HEK293 (cell line): ENCODE data around the gene UBR4.

ENCODE experiments used
- CTCF ChIA-PET: fragments of 350-600 bp; formaldehyde crosslinking; extraction: SDS; loops from one replicate; lab custom pipeline; 2021; ENCODE audit warnings: antibody characterized with exemption; lab: Yijun Ruan, JAX
- POLR2A ChIA-PET: fragments of 300-600 bp; formaldehyde crosslinking; extraction: SDS; loops from one replicate; lab custom pipeline; 2020; ENCODE audit warnings: antibody characterized with exemption, inconsistent platforms; lab: Yijun Ruan, JAX
- H3K27ac ChIP-seq: fragments of 200-500 bp; sonication (Bioruptor generic); 2 replicates; pipeline ENCODE4 v1.5.1; 2014; ENCODE audit warnings: low read depth, low read length, control low read depth, inconsistent platforms; ENCODE audit errors: extremely low read depth
- H3K36me3 ChIP-seq, 2 experiments: fragments of 200-500 bp in 1 of 2; sonication (Bioruptor generic) in 1 of 2; 1 replicate in 1 of 2; 2 replicates in 1 of 2; pipeline ENCODE4 v1.5.1; 2014 to 2017; ENCODE audit warnings: inconsistent platforms in 2 of 2, low read length in 2 of 2; ENCODE audit not compliant: control insufficient read depth in 2 of 2, insufficient read depth in 1 of 2
- H3K4me1 ChIP-seq: fragments of 200-500 bp; sonication (Bioruptor generic); 2 replicates; pipeline ENCODE4 v1.5.1; 2014; ENCODE audit warnings: mild to moderate bottlenecking, low read length, inconsistent platforms; ENCODE audit not compliant: control insufficient read depth, insufficient read depth
- H3K4me3 ChIP-seq: 2 replicates; pipeline ENCODE4 v1.5.1; 2011; ENCODE audit warnings: low read depth, mild to moderate bottlenecking, control low read depth, low read length, moderate library complexity
- H3K9me3 ChIP-seq: fragments of 200-500 bp; sonication (Bioruptor generic); 2 replicates; pipeline ENCODE4 v1.5.1; 2014; ENCODE audit warnings: low read depth, low read length, inconsistent platforms; ENCODE audit not compliant: control insufficient read depth, insufficient read depth
- GLIS1 ChIP-seq: fragments of 450-650 bp; formaldehyde crosslinking; IDR thresholded peaks from 2 replicates; pipeline ENCODE4 v1.5.1; 2016; ENCODE audit warnings: missing biosample characterization, missing genetic modification characterization
- GLIS2 ChIP-seq: fragments of 450-650 bp; formaldehyde crosslinking; IDR thresholded peaks from 2 replicates; pipeline ENCODE4 v1.5.1; 2016; ENCODE audit warnings: missing biosample characterization, missing genetic modification characterization
- HOXC10 ChIP-seq: sonication (generic); formaldehyde crosslinking; IDR thresholded peaks from 2 replicates; pipeline ENCODE4 v1.8.1; 2023; ENCODE audit warnings: mild to moderate bottlenecking, missing genetic modification reagents
- KLF10 ChIP-seq: fragments of 450-650 bp; IDR thresholded peaks from 2 replicates; pipeline ENCODE4 v1.5.1; 2018; ENCODE audit warnings: missing biosample characterization, mild to moderate bottlenecking, missing genetic modification characterization
- MYNN ChIP-seq: fragments of 450-650 bp; formaldehyde crosslinking; IDR thresholded peaks from 2 replicates; pipeline ENCODE4 v1.5.1; 2016; ENCODE audit warnings: missing biosample characterization, missing genetic modification characterization, borderline replicate concordance
- PBX3 ChIP-seq: sonication (generic); formaldehyde crosslinking; IDR thresholded peaks from 2 replicates; pipeline ENCODE4 v1.8.1; 2022; ENCODE audit warnings: mild to moderate bottlenecking, moderate library complexity, missing genetic modification reagents
- REPIN1 ChIP-seq: fragments of 450-650 bp; formaldehyde crosslinking; IDR thresholded peaks from 2 replicates; pipeline ENCODE4 v1.5.1; 2017; ENCODE audit warnings: missing biosample characterization, missing genetic modification characterization, low read depth
- REST ChIP-seq: fragments of 450-650 bp; formaldehyde crosslinking; IDR thresholded peaks from 2 replicates; pipeline ENCODE4 v1.5.1; 2016; ENCODE audit warnings: missing biosample characterization, missing genetic modification characterization
- SP2 ChIP-seq: fragments of 450-650 bp; formaldehyde crosslinking; IDR thresholded peaks from 2 replicates; pipeline ENCODE4 v1.5.1; 2016; ENCODE audit warnings: missing biosample characterization, missing genetic modification characterization
- YY2 ChIP-seq: fragments of 450-650 bp; formaldehyde crosslinking; IDR thresholded peaks from 2 replicates; pipeline ENCODE4 v1.5.1; 2016; ENCODE audit warnings: missing biosample characterization, missing genetic modification characterization
- ZBTB17 ChIP-seq: fragments of 450-650 bp; formaldehyde crosslinking; IDR thresholded peaks from 2 replicates; pipeline ENCODE4 v1.5.1; 2016; ENCODE audit warnings: missing biosample characterization, missing genetic modification characterization
- ZBTB8A ChIP-seq: fragments of 450-650 bp; formaldehyde crosslinking; IDR thresholded peaks from 2 replicates; pipeline ENCODE4 v1.5.1; 2016; ENCODE audit warnings: missing biosample characterization, missing genetic modification characterization
- ZFHX2 ChIP-seq: fragments of 450-650 bp; formaldehyde crosslinking; conservative IDR thresholded peaks from 2 replicates; pipeline ENCODE4 v1.5.1; 2016; ENCODE audit warnings: missing biosample characterization, missing genetic modification characterization
- ZFP41 ChIP-seq: fragments of 450-650 bp; formaldehyde crosslinking; IDR thresholded peaks from 2 replicates; pipeline ENCODE4 v1.5.1; 2016; ENCODE audit warnings: missing biosample characterization, missing genetic modification characterization, borderline replicate concordance
- ZIC2 ChIP-seq: fragments of 450-650 bp; formaldehyde crosslinking; IDR thresholded peaks from 2 replicates; pipeline ENCODE4 v1.5.1; 2016; ENCODE audit warnings: missing biosample characterization, missing genetic modification characterization
- ZNF221 ChIP-seq: fragments of 450-650 bp; formaldehyde crosslinking; IDR thresholded peaks from 2 replicates; pipeline ENCODE4 v1.5.1; 2017; ENCODE audit warnings: missing biosample characterization, missing genetic modification characterization, borderline replicate concordance
- ZNF26 ChIP-seq: fragments of 450-650 bp; formaldehyde crosslinking; IDR thresholded peaks from 2 replicates; pipeline ENCODE4 v1.5.1; 2016; ENCODE audit warnings: missing biosample characterization, missing genetic modification characterization
- ZNF335 ChIP-seq: fragments of 450-650 bp; formaldehyde crosslinking; conservative IDR thresholded peaks from 2 replicates; pipeline ENCODE4 v1.5.1; 2016; ENCODE audit warnings: missing biosample characterization, missing genetic modification characterization
- ZNF391 ChIP-seq: fragments of 450-650 bp; formaldehyde crosslinking; IDR thresholded peaks from 2 replicates; pipeline ENCODE4 v1.5.1; 2016; ENCODE audit warnings: low read depth, missing biosample characterization, missing genetic modification characterization, borderline replicate concordance
- ZNF561 ChIP-seq: fragments of 450-650 bp; IDR thresholded peaks from 2 replicates; pipeline ENCODE4 v1.5.1; 2018; ENCODE audit warnings: missing biosample characterization, missing genetic modification characterization, borderline replicate concordance
- ZNF580 ChIP-seq: fragments of 450-650 bp; formaldehyde crosslinking; IDR thresholded peaks from 2 replicates; pipeline ENCODE4 v1.5.1; 2016; ENCODE audit warnings: missing biosample characterization, missing genetic modification characterization
- ZNF626 ChIP-seq: fragments of 450-650 bp; sonication (Bioruptor Pico); formaldehyde crosslinking; IDR thresholded peaks from 2 replicates; pipeline ENCODE4 v1.5.1; 2018; ENCODE audit warnings: missing biosample characterization, missing genetic modification characterization, inconsistent platforms
- ZNF701 ChIP-seq: fragments of 450-650 bp; formaldehyde crosslinking; IDR thresholded peaks from 2 replicates; pipeline ENCODE4 v1.5.1; 2016; ENCODE audit warnings: missing biosample characterization, missing genetic modification characterization

The UBR4 gene

GRCh38 chr1:19032413-19032695 lies 177.7 kb downstream of the UBR4 start (continued):
- TF ChIP-seq REST (no peak), ZFHX2 (tag by site-specific recombination) (no peak), ZBTB17 (tag by site-specific recombination) (no peak), KLF10 (no peak), ZNF221 (tag by site-specific recombination) (no peak), YY2 (tag by site-specific recombination) (no peak), PBX3 (no peak)

GRCh38 chr1:19029191-19030085 lies 180.6 kb downstream of the UBR4 start:
- Histone ChIP-seq H3K9me3 (no peaks in the 10 kb centered on the region), H3K4me3 (no peak overlapping the region), H3K4me1 (no peaks in the 10 kb centered on the region), H3K36me3 (no peaks in the 10 kb centered on the region), H3K27ac (no peak overlapping the region)
- ChIA-PET CTCF (no interaction called here), POLR2A (no interaction called here)
- no peak for TF ChIP-seq HOXC10 (CRISPR knock-in tag)
- TF ChIP-seq GLIS1 (tag by site-specific recombination): peak; percentile 6; the same call in 1 of the 2 replicates
- TF ChIP-seq ZNF335 (tag by site-specific recombination): no peak
- no peak for TF ChIP-seq ZBTB8A
- peak; percentile 54 for TF ChIP-seq GLIS2
- no peak for TF ChIP-seq MYNN
- TF ChIP-seq ZNF701 (tag by site-specific recombination): no peak
- TF ChIP-seq ZIC2 (tag by site-specific recombination): peak; percentile 85

GRCh38 chr1:19028546-19029129 lies 181.4 kb downstream of the UBR4 start:
- POLR2A ChIA-PET: no interaction called here
- no peak overlapping the region for H3K27ac ChIP-seq
- no peaks in the 10 kb centered on the region for H3K9me3 ChIP-seq
- H3K4me3 ChIP-seq: no peak overlapping the region
- TF ChIP-seq ZNF626 (tag by site-specific recombination) (no peak), ZFP41 (tag by site-specific recombination) (no peak), REPIN1 (no peak), ZNF391 (no peak), ZNF26 (no peak), ZNF580 (no peak), ZNF561 (tag by site-specific recombination) (no peak), SP2 (tag by site-specific recombination) (no peak)
- CTCF ChIA-PET: no interaction called here
- H3K4me1 ChIP-seq: no peaks in the 10 kb centered on the region
- no peaks in the 10 kb centered on the region for H3K36me3 ChIP-seq
